Measurements from ENCODE around the gene CYP2D6.
"Not testable (repeated sequence)": the region's sequence is repeated elsewhere in the genome, so short reads cannot be mapped to it uniquely, and the experiment has no call there.

The CYP2D6 gene

DNA sequence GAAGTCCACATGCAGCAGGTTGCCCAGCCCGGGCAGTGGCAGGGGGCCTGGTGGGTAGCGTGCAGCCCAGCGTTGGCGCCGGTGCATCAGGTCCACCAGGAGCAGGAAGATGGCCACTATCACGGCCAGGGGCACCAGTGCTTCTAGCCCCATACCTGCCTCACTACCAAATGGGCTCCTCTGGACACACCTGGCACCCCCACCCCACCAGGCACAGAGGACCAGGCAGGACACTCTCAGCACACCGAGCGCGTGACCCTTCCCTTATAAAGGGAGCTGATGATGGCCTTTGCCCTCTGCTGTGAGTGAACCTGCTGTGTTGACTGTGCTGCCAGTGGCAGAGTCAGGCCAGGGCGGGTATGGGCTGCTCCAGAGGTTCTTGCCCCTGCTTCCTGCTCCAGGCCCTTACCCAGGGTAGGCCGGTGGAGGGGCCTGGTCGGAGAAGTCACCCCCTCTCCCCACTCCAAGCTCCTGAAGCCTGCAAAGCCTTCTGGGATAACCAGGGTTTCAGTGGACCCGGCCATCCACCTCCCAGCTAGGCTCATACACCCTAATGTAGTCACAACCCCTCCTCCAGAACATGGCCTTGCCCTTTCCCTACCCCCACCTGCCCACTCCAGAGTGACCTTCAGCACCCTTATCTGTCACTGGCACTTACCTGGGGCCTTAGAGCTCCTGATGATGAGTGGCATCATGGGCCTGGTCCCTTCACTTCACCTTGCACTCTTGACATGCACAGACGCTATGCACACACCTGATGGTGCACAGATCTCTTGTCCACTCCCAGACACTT is at the start of gene CYP2D6:
TSS of gene CYP2D6 (minus strand) at position 172 of the 793 bp plus-strand sequence. CDS start at position 153, 19 bp downstream.
- not testable (repeated sequence) for H3K4me3 ChIP-seq, H3K27ac ChIP-seq

DNA sequence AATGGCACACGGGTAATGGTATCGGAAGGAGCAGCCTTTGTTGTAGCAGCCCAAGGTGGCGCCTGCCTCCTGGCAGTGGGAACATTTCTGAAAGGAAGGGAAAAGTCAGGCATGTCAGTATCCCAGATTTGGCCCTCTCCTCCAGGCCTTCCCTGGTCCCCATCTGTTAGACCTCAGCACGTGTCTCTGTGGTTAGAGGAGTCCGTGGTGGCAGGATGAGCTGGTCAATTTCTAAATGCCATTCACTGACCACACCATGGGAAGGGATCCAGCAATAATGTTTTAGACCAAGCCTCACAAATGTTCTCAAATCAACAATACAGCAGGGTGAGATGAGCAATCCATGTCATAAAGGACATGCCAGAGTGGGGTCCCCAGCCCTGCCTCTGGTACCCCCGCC is 49.0 kb upstream of the CYP2D6 start:
- H3K27ac ChIP-seq, result peak overlapping the region in 3 of 21 experiments; percentile 20 to 52 (median 50)
- no peak overlapping the region for H3K4me3 ChIP-seq

DNA sequence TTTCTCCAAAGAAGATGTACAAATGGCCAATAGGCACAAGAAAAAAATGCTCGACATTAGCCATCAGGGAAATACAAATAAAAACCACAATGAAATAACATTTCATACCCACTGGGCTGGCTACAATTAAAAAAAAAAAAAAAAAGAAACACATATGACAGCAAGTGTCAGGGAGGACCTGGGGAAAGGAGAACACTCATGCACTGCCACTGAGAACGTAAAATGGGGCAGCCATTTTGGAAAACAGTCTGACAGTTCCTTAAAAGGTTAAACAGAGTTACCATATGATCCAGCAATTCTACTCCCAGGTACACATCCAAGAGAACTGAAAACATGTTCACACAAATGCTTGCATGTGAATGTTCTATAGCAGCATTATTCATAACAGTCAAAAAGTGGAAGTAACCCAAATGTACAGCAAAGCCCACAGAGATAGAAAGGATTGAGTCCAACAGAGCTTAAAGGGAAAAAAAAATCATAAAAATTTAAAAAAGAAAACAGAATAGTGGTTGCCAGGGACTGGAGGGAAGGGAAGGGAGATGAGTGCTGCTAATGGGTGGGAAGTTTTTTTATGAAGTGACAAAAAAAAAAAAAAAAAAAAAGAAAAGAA is 48.4 kb upstream of the CYP2D6 start:
- Histone ChIP-seq H3K4me3 (no peak overlapping the region), H3K27ac (no peak overlapping the region)

DNA sequence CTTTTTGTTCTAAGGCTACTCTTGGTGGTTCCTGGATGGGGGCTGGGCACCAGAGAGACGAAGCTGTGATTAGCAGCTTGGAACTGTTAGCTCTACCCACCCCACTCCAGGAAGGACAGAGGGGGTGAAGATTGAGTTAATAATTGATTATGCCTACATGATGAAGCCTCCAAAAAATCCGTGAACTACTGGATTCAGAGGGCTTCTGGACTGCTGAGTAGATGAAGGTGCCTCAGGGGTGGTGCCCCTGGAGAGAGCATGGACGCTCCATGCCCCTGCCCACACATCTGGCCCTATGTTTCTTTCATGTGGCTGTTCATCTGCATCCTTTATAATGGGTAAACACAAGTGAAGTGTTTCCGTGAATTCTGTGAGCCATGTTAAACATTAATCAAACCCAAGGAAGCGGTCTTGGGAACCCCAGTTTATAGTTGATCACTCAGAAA is 47.3 kb upstream of the CYP2D6 start:
- Histone ChIP-seq H3K27ac (no peak overlapping the region), H3K4me3 (no peak overlapping the region)

DNA sequence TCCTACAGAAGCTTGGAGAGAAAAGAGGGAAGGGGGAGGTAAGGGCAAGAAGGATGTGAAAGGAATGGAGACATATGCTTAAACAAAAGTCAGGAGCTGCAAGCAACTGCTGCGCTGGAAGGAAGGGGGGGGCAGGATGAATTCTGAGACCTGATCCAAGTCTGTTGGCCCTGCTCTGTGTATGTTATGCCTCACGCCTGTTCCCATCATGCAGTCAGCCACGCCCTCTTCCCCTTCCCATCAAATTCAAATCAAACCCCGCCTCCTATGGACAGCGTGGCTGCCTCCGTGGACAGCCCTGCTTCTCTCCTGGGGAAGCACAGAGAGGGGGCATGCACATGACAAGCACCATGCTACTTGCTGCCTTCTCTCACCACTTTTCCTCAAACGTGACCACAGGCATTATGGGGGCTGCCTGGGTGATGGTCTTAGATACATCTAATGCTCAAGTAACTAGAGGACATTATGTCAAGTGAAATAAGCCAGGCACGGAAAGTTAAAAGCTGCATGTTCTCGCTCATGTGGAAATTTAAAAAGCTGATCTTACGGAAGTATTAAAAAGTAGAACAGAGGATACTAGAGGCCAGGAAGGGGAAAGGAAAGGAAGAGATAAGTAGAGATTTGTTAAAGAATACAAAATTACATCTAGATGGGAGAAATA is 45.8 kb upstream of the CYP2D6 start:
- H3K4me3 ChIP-seq, result no peak overlapping the region

DNA sequence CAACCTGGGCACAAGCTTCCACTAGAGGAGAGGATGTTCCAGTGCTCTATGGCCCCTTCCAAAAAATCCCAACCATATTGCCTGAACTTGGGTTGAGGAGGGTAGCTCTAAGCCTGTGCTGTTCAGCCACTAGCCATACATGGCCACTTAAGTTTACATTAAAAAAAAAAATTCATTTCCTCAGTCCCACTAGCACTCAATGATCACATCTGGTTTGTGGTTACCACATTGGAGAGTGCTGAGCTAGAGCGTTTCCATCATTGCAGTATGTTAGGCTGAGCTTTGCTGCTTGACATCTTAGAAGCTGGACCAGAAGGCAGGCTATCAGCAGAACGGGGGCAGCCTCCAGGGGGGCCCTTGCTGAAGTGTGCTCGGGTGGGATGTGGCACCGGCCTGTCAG is 43.5 kb upstream of the CYP2D6 start:
- H3K27ac ChIP-seq, result no peak overlapping the region
- H3K4me3 ChIP-seq, result no peak overlapping the region

More for the DNA sequence above, 45.8 kb upstream of the CYP2D6 start:
- H3K27ac ChIP-seq, result no peak overlapping the region

DNA sequence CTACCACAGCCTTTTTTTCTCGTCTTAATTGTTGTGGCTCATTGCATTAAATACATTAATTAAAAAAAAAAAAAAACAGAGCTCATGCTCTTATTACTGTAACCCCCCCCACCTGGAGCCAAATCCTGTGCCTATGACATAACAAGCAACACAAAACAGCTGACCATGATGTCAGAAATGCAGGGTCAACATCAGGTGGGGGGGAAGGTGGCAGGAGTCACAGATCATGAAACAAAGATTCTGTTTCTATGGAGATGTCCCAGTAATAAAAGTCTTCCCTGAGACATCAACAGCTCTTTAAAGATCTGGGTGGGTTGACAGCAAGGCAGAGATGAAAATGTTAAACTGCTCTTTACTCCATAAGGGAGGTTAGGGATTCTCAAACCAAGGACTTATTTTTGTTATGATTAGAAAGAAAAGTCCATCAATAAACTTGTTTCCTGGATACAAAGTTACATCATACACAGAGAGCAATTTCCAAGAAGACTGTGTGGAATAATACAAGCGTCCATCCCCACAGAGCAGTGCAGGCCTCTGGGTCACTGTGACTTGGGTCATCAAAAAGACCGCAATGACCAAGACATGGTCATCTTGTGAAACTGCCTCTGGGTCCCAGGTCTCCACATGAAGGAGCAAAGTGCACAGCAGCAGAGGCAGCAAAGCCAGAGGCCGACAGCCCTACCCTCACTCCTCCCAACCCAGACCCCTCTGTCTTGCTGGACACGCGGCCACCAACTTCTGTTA is 42.7 kb upstream of the CYP2D6 start:
- Histone ChIP-seq H3K27ac (no peak overlapping the region), H3K4me3 (no peak overlapping the region)

DNA sequence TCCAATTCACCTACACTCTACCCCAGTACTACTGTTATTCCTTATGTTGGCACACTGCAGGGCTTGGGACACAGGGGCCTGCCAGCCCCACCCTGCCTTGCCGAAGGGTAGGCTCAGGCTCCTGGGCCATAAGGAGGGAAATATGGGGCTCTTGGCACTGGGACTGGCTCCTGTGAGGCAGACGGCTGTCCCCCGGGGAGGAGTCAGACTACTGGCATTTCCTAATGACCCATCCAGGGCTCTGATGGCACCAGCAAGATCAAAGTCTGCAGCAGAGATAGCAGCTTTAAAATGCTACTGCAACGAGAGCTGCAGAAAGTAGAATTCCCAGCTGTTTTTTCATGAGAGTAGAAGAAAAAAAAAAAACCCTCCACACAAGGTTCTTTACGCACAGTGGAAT is 42.2 kb upstream of the CYP2D6 start:
- peak overlapping the region in 2 of 21 experiments; percentile 4 to 23 for H3K27ac ChIP-seq
- H3K4me3 ChIP-seq, result no peak overlapping the region

DNA sequence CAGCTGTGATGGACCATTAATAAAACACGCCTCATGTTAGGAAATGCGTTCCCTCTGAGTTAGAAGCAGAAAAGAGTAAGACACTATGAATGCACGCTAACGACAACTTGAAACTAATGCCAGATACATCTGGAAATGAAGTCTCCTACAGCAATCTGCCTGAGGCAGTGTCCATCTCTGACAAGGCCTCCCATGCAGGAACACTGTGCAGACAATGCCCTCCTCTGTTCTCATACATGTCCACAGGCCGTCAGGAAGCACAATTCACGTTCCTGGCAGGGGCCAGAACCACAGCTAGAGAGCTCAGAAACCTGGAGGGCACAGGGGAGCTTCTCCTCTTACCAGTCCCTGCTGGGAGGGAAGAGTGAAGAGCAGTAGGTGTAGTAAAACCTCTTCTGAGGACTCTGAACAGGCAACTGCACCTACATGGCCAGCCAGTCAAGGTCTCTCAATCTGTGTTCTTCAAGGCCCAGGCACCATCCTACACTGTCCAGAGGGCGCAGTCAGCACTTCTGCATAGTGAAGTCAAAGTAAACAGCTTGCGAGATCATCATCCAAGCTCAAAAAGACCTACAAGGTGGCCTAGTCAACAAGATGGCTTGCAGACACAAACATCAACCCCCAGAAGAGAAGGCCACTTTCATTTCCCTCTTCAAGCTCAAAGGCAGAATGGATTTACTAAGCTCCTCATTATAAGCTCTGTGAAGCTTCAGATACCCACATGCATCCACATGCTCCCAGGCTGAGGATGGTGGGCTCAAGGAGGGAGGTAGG is 41.5 kb upstream of the CYP2D6 start:
- peak overlapping the region in 3 of 21 experiments; percentile 4 to 23 (median 7) for H3K27ac ChIP-seq

DNA sequence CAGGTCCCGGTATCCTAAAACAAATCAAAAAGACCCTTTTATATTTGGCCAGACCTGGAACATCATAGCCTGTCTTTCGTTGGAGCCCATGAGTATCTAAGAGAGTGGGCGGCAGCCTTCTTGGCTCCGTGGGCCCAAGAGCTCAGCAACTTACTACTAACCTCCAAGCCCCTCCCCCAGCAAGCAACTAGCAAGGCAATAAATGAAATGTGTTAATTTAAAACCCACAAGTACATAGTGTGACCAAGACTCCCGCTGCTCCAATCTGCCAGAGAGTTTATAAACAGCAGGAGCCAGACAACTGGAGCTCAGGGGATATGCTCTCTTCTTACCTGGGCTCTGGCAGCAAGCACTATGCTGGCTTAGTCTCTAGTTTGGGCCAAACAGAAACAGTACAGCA is 40.8 kb upstream of the CYP2D6 start:
- Histone ChIP-seq H3K4me3 (no peak overlapping the region), H3K27ac (peak overlapping the region in 1 of 21 experiments; percentile 4)

More for the DNA sequence above, 41.5 kb upstream of the CYP2D6 start:
- H3K4me3 ChIP-seq, result no peak overlapping the region

DNA sequence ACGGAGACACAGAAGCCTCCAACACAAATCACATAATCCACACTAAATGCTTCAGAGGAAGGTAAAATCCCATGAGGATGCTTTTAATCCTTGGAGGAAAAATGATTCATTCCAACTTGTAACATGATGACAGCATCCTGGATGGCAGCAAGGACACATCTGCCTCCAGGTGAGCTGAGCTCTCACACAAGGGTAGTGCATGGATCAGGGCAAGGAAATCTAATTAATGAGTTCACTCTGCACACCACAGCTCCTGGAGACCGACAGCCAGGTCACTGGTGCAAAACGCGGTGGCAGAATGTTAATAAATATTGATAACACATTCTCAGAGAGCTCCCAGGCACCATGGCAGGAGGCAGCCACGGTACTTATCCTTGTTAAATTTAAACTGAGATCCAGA is 40.3 kb upstream of the CYP2D6 start:
- Histone ChIP-seq H3K27ac (no peak overlapping the region), H3K4me3 (no peak overlapping the region)

DNA sequence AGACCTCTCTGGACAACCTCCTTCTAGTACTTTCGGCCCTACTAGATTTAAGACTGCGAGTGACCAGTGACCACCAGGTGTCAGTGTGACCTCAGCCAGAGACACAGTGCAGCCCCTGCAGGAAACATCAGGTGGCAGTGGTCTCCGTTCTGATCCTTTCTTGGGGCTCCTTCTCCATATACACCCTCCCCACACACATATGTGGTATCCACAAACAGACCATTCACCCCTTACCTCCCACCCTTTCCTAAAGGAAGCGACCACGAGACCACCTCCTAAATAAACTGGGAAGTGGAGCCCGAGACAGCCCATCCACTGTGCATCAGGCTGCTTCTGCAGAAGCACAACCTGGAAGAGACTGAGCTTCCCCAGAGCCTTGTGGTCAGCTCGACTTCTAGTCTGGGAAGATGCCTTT is 38.5 kb upstream of the CYP2D6 start:
- H3K4me3 ChIP-seq, result no peak overlapping the region
- no peak overlapping the region for H3K27ac ChIP-seq

DNA sequence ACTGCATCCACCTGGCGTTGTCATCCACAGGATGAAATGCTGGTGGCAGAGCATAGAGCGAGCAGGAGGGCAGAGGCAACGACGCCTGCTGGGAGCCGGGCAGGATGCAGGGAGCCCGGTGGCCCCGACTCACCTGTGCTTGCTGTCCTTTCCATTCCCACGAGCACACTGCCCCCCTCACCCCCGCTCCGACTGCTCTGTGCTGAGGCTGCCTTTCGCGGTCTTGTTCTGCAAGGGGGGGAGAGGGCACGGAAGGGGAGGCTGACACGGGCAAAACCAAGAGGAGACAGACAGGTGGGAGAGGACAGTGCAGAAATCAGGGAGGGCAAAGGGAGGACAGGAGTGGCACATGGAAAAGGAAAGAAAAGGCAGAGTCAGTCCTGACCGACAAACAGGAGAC is 37.9 kb upstream of the CYP2D6 start:
- Histone ChIP-seq H3K4me3 (no peak overlapping the region), H3K27ac (no peak overlapping the region)

DNA sequence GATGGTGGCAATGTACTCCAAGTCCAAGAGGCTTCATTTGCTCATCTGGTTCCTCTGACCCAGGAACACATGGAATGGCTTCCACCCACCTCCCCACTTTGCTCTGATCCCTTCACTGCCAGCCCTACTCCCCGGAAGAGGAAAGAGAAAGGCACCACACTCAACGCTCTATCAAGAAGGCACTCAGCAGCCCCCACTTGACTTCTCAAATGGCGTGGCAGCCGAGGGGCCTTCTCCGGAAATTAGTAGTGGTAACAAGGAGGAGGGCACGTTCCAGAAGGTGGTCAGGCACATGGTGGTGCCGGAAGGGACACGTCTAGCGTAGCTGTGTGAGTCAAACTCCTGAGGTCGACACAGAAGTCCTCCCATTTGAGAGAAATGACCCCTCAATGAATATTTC is 36.5 kb upstream of the CYP2D6 start:
- H3K4me3 ChIP-seq, result no peak overlapping the region

DNA sequence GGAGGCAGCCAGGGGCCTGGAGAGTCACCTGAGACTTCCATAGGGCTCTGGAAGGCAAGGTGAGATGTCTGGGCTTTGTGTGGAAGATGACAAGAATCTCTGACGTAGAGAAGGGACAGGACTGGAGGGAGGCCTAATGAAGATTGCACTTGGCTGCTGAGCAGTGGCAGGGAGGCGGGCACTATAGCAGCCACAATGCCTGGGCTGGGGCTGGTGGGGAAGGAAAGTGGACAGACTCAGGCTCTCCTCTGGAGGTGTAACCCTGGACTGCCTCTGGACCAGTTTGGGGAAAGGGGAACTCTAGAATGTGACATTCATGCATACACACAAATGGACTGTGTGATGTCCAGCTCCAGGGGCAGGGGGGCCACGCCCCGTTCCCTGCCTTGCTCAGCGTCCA is 34.3 kb upstream of the CYP2D6 start:
- no peak overlapping the region for H3K4me3 ChIP-seq
- H3K27ac ChIP-seq, result no peak overlapping the region

More for the DNA sequence above, 36.5 kb upstream of the CYP2D6 start:
- H3K27ac ChIP-seq, result no peak overlapping the region

DNA sequence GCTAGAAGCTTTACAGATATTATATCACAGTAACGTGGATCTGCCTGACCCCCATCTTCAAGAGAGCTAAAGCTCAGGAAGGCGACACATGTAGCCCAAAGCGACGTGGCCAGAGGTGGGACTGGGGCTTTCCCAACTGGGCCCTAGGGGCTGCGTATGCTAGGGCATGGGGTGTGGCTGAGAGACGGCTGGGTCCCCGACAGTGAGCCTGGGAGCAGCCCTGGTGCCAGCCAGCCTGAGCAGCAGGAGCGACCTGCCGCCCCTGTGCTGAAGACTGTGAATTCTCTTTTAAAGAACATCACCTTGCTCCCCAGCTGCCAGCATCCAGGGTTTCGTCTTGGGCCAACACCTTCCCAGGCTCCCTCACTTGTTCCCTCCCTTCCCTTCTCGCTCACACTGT is 32.9 kb upstream of the CYP2D6 start:
- peak overlapping the region in 7 of 21 experiments; percentile 3 to 84 (median 61) for H3K27ac ChIP-seq
- H3K4me3 ChIP-seq, result no peak overlapping the region

DNA sequence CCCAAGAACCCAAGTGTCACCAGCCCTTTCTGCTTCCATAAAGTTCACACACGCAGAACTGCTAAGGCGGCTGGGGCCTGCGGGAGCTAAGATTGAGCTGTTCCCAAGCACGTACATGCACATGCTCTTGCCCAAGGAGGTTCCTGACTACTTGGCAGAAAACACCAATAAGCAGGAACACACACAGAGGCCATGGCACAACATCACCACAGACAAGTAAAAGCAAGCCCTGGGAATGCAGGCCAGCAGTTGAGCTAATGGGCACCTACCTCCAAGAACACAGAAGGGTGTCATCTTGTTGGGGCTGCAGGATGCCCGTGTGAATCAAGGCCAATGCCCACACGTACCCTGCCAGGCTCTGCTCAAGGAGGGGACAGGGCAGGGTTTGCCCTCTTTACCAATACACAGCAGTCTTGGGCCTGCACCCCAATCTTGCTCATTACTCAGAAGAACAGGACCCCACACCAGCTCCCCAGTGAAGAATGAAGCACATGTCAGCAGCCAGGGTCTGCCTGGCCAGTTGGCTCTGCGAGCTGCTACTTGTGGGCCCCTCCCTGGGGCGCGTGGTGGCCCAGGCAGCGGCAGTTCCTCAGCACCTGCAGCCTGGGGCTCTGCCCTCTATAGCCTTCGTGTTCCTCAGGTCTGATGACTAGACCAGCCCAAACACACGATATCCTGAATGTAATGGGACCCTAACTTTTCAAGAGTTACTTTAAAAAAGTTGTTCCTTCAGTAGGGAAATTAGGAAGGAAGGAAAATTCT is 32.3 kb upstream of the CYP2D6 start:
- no peak overlapping the region for H3K4me3 ChIP-seq
- peak overlapping the region in 12 of 21 experiments; percentile 22 to 84 (median 65) for H3K27ac ChIP-seq

Data from skin epidermis (tissue), 12 donors.